B cell (primary cell): ENCODE measurements around the gene VSTM2B. TPM values are rescaled to one million over a fixed set of nuclear protein-coding genes. Genes with fewer than 3 reads are reported as not detected.

ENCODE experiments used
- ATAC-seq: fragments of 200-7000 bp; cut with Tn5 transposase; one replicate; pipeline ENCODE4 v1.10.0; 2021; ENCODE audit warnings: low read depth, mild to moderate bottlenecking, moderate number of reproducible peaks, moderate library complexity
- CTCF ChIA-PET: fragments of 350-600 bp; sonication (Branson Sonifier 250); formaldehyde crosslinking; loops from one replicate; lab custom pipeline; 2021; ENCODE audit warnings: antibody characterized with exemption, inconsistent platforms; lab: Charles Lee
- POLR2A ChIA-PET: fragments of 350-600 bp; sonication (Branson Sonifier 250); formaldehyde crosslinking; loops from one replicate; lab custom pipeline; 2021; ENCODE audit warnings: antibody characterized with exemption; lab: Charles Lee
- DNase-seq: peaks from one replicate; pipeline ENCODE4 v3.0.0; 2013
- H2AFZ ChIP-seq: 2 replicates; pipeline ENCODE4 v1.6.1; 2012; ENCODE audit warnings: mild to moderate bottlenecking, low read depth, low read length; ENCODE audit not compliant: insufficient read depth, poor library complexity, severe bottlenecking
- H3K27ac ChIP-seq, 2 donors: 1 replicate in 1 of 2; 2 replicates in 1 of 2; pipeline ENCODE4 v1.5.1; 2012 to 2013; ENCODE audit warnings: low read length in 2 of 2, mild to moderate bottlenecking in 2 of 2, moderate library complexity in 1 of 2
- H3K27me3 ChIP-seq, 4 experiments: fragments of 200-600 bp in 1 of 4; sonication (generic) in 1 of 4; replicated peaks in 1 of 4; 1 replicate in 2 of 4; 2 replicates in 2 of 4; pipeline versions ENCODE4 v1.6.1 to v1.7.0; 2013 to 2016; ENCODE audit warnings: low read length in 3 of 4, mild to moderate bottlenecking in 2 of 4, mixed read lengths in 1 of 4, moderate library complexity in 1 of 4; ENCODE audit not compliant: insufficient read depth in 4 of 4, control insufficient read depth in 3 of 4; ENCODE audit errors: control extremely low read depth in 1 of 4
- H3K36me3 ChIP-seq, 2 experiments: replicated peaks in 1 of 2; 1 replicate in 1 of 2; 2 replicates in 1 of 2; pipeline versions ENCODE4 v1.6.1 to v1.7.1; 2013; ENCODE audit warnings: low read length in 1 of 2; ENCODE audit not compliant: insufficient read depth in 2 of 2, control insufficient read depth in 1 of 2; ENCODE audit errors: control extremely low read depth in 1 of 2, extremely low read depth in 1 of 2
- H3K4me1 ChIP-seq, 2 donors: fragments of 200-600 bp in 1 of 2; sonication (generic) in 1 of 2; 1 replicate in 1 of 2; 2 replicates in 1 of 2; pipeline versions ENCODE4 v1.5.1 to v1.6.1; 2013 to 2017; ENCODE audit warnings: low read length in 2 of 2; ENCODE audit not compliant: control insufficient read depth in 2 of 2, insufficient read depth in 2 of 2
- H3K4me2 ChIP-seq: replicated peaks from 2 replicates; pipeline ENCODE3; 2012; ENCODE audit warnings: mild to moderate bottlenecking, low read depth, low read length; ENCODE audit not compliant: poor library complexity, severe bottlenecking
- H3K4me3 ChIP-seq, 5 experiments: fragments of 200-600 bp in 1 of 5; sonication (generic) in 1 of 5; 1 replicate in 3 of 5; 2 replicates in 2 of 5; pipeline versions ENCODE4 v1.5.1 to v1.7.0; 2011 to 2016; ENCODE audit warnings: low read length in 4 of 5, mild to moderate bottlenecking in 4 of 5, low read depth in 2 of 5, control low read depth in 1 of 5, moderate library complexity in 1 of 5; ENCODE audit not compliant: insufficient read depth in 1 of 5; ENCODE audit errors: control extremely low read depth in 1 of 5, extremely low read depth in 1 of 5
- H3K79me2 ChIP-seq: fragments of 200-600 bp; sonication (generic); one replicate; pipeline ENCODE4 v1.6.0; 2016; ENCODE audit warnings: low read length; ENCODE audit not compliant: control insufficient read depth, insufficient read depth
- H3K9ac ChIP-seq: fragments of 200-600 bp; sonication (generic); 2 replicates; pipeline ENCODE4 v1.6.1; 2017; ENCODE audit warnings: mild to moderate bottlenecking, low read length, moderate library complexity
- H3K9me3 ChIP-seq, 3 donors: one replicate each; pipeline versions ENCODE4 v1.6.1 to v1.7.1; 2013; ENCODE audit warnings: low read length in 2 of 3; ENCODE audit not compliant: control insufficient read depth in 2 of 3, insufficient read depth in 1 of 3; ENCODE audit errors: control extremely low read depth in 1 of 3
- H4K20me1 ChIP-seq: 2 replicates; pipeline ENCODE4 v1.6.0; 2012; ENCODE audit warnings: mild to moderate bottlenecking, low read length; ENCODE audit not compliant: insufficient read depth, control insufficient read depth, poor library complexity, severe bottlenecking
- H3K27ac Mint-ChIP-seq: one replicate; pipeline ENCODE4 v1.8.0; 2021; ENCODE audit warnings: mixed read lengths
- H3K27me3 Mint-ChIP-seq: one replicate; pipeline ENCODE4 v1.8.0; 2021; ENCODE audit warnings: mixed read lengths
- H3K4me1 Mint-ChIP-seq: one replicate; pipeline ENCODE4 v1.8.0; 2021; ENCODE audit warnings: mixed read lengths
- H3K4me3 Mint-ChIP-seq: one replicate; pipeline ENCODE4 v1.8.0; 2021; ENCODE audit warnings: mixed read lengths
- H3K9me3 Mint-ChIP-seq: one replicate; pipeline ENCODE4 v1.8.0; 2022; ENCODE audit warnings: mixed read lengths; ENCODE audit not compliant: insufficient read depth
- CTCF ChIP-seq: fragments of 200-600 bp; IDR thresholded peaks from one replicate; pipeline ENCODE4 v1.8.0; 2022; ENCODE audit warnings: antibody characterized with exemption, mild to moderate bottlenecking
- EZH2 ChIP-seq: IDR thresholded peaks from 2 replicates; pipeline ENCODE4 v1.6.1; 2012; ENCODE audit warnings: borderline replicate concordance, low read depth, mild to moderate bottlenecking, moderate library complexity, low read length; ENCODE audit not compliant: insufficient read depth, poor library complexity, severe bottlenecking
- WGBS: methylation state at CpG from one replicate; pipeline ENCODE4 v1.1.5; 2013; ENCODE audit warnings: missing lambda C conversion rate; ENCODE audit not compliant: insufficient coverage; 5-methylcytosine and 5-hydroxymethylcytosine counted together
- intact Hi-C: fragments of 100-400 bp; cut with micrococcal nuclease; formaldehyde crosslinking; loops from one replicate; pipeline ENCODE4 v1.10.0; 2022
- polyA plus RNA-seq: library from polyadenylated mRNA; depleted of rRNA; stranded (reverse); fragments of >200 nt; gene quantifications from 2 replicates; pipeline ENCODE4 v1.2.3, GENCODE V29; 2012
- total RNA-seq, 2 donors: library from RNA; stranded (reverse); fragments of 120-200 nt in 1 of 2; gene quantifications; 1 replicate in 1 of 2; 2 replicates in 1 of 2; pipeline versions ENCODE4 v1.2.3 to v1.2.4, GENCODE V29; 2013 to 2022

Gene VSTM2B
- total and polyA plus RNA-seq, 2 donors (not counting 1 experiment from before 2014, with no cell fraction given), result not detected

DNA sequence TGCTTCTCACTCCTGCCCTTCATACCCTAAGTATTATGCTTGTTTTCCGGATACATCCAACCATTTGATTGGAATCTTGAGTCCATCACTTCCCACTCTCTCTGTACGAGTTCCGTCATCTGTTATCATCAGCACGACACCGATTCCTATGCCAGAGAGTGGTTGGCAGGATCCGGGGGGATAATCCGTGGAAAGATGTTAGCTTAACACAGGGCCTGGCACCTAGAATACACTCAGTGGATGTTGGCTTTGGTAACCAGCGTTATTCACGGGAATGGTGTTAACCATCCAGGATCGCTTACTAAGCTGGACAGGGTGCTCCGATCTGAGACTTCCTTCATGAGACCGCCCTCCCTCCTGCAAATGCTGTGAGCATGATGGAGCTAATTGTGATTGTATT is 12.4 kb downstream of the VSTM2B start:
- POLR2A ChIA-PET, result no interaction called here
- no peaks in the 10 kb centered on the region for H4K20me1 ChIP-seq
- Mint-ChIP-seq H3K9me3 (no peaks in the 10 kb centered on the region), H3K27me3 (peaks cover 7% of the 10 kb centered on the region), H3K4me1 (no peaks in the 10 kb centered on the region), H3K4me3 (no peak overlapping the region), H3K27ac (no peak overlapping the region)
- 95% methylated on average over 12 of the region's 12 CpGs for WGBS
- intact Hi-C loops, result no loop called here
- no peaks in the 10 kb centered on the region for H3K4me1 ChIP-seq
- no peaks in the 10 kb centered on the region for H3K36me3 ChIP-seq
- peaks cover 0 to 19% (median 0%) of the 10 kb centered on the region in 3 donors for H3K9me3 ChIP-seq
- DNase-seq (no peak), ATAC-seq (no peak)
- no peak overlapping the region for H3K4me3 ChIP-seq
- no peak overlapping the region for H3K27ac ChIP-seq
- H3K4me2 ChIP-seq, result no peak overlapping the region
- H3K79me2 ChIP-seq, result no peaks in the 10 kb centered on the region
- peaks cover 0 to 16% (median 0%) of the 10 kb centered on the region in 4 experiments for H3K27me3 ChIP-seq
- no peak overlapping the region for H3K9ac ChIP-seq
- H2AFZ ChIP-seq, result no peak overlapping the region
- no peak for TF ChIP-seq CTCF
- TF ChIP-seq EZH2, result no peak
- CTCF ChIA-PET, result no interaction called here

GRCh38 chr19:29538651-29539050 is 12.9 kb downstream of the VSTM2B start:
- no peaks in the 10 kb centered on the region for H4K20me1 ChIP-seq
- H3K36me3 ChIP-seq, result no peaks in the 10 kb centered on the region
- H3K9me3 Mint-ChIP-seq, result no peaks in the 10 kb centered on the region
- 75% methylated on average over 1 of the region's 3 CpGs for whole genome bisulfite sequencing
- H3K4me3 Mint-ChIP-seq, result no peak overlapping the region
- H3K27me3 ChIP-seq, result peaks cover 0 to 12% (median 0%) of the 10 kb centered on the region in 4 experiments
- H3K9me3 ChIP-seq, result peaks cover 0 to 18% (median 0%) of the 10 kb centered on the region in 3 donors
- H2AFZ ChIP-seq, result no peak overlapping the region
- H3K79me2 ChIP-seq, result no peaks in the 10 kb centered on the region
- no peaks in the 10 kb centered on the region for H3K4me1 ChIP-seq
- H3K27ac ChIP-seq, result no peak overlapping the region
- no peak overlapping the region for H3K9ac ChIP-seq
- peaks cover 7% of the 10 kb centered on the region for H3K27me3 Mint-ChIP-seq
- no peak overlapping the region for H3K4me2 ChIP-seq
- H3K27ac Mint-ChIP-seq, result no peak overlapping the region
- ChIA-PET POLR2A (no interaction called here), CTCF (no interaction called here)
- ATAC-seq (no peak), DNase-seq (no peak)
- H3K4me1 Mint-ChIP-seq, result no peaks in the 10 kb centered on the region
- no peak overlapping the region for H3K4me3 ChIP-seq
- intact Hi-C loops, result no loop called here
- TF ChIP-seq EZH2 (no peak), CTCF (no peak)
